Thyroid gland (tissue), 4 donors: ENCODE results near the gene LAMA3. TPM values are rescaled to one million over a fixed set of nuclear protein-coding genes. Genes with fewer than 3 reads are reported as not detected.
A peak's percentile ranks its signal among the peaks of the same experiment; 100 is the strongest.

ENCODE experiments used
- DNase-seq, 2 donors: peaks; one replicate each; pipeline ENCODE4 v3.0.0-alpha.2; 2019
- H3K27ac ChIP-seq, 3 donors: fragments of 200-600 bp; sonication (generic); 1 replicate in 2 of 3; 2 replicates in 1 of 3; pipeline ENCODE4 v1.5.1; 2016 to 2019; ENCODE audit warnings: mild to moderate bottlenecking in 1 of 3, moderate library complexity in 1 of 3
- H3K27me3 ChIP-seq: fragments of 200-600 bp; sonication (generic); one replicate; pipeline ENCODE4 v1.5.1; 2019
- H3K36me3 ChIP-seq, 2 donors: fragments of 200-600 bp; sonication (generic); one replicate each; pipeline ENCODE4 v1.5.1; 2016 to 2019
- H3K4me1 ChIP-seq, 2 donors: fragments of 200-600 bp; sonication (generic); one replicate each; pipeline ENCODE4 v1.5.1; 2017 to 2019
- H3K4me3 ChIP-seq, 3 donors: fragments of 200-600 bp; sonication (generic); replicated peaks in 1 of 3; 1 replicate in 2 of 3; 2 replicates in 1 of 3; pipeline ENCODE4 v1.5.1; 2016; ENCODE audit warnings: mild to moderate bottlenecking in 1 of 3
- H3K9me3 ChIP-seq: fragments of 200-600 bp; sonication (generic); one replicate; pipeline ENCODE4 v1.5.1; 2017
- POLR2A ChIP-seq, 2 donors: fragments of 450-650 bp; IDR thresholded peaks; one replicate each; pipeline ENCODE4 v1.6.1; 2017; ENCODE audit warnings: antibody characterized with exemption in 2 of 2, mild to moderate bottlenecking in 2 of 2, moderate library complexity in 1 of 2
- WGBS, 2 donors: methylation state at CpG; one replicate each; pipeline ENCODE4 v1.1.5; 2017; 5-methylcytosine and 5-hydroxymethylcytosine counted together
- intact Hi-C: fragments of 100-400 bp; cut with DNase I; formaldehyde crosslinking; loops from one replicate; pipeline ENCODE4 v1.15.1; 2023
- total RNA-seq, 4 donors: library from RNA; depleted of rRNA; stranded (reverse); fragments of >200 nt; gene quantifications; one replicate each; pipeline ENCODE4 v1.2.3, GENCODE V29; 2016
- TF ChIP-seq, protein P1 (sequence below), 6 experiments: fragments of 200-600 bp in 3 of 6; fragments of 450-650 bp in 3 of 6; sonication (generic) in 3 of 6; IDR thresholded peaks; one replicate each; pipeline ENCODE4 v1.5.1; 2016 to 2019; ENCODE audit warnings: antibody characterized with exemption in 6 of 6, mild to moderate bottlenecking in 2 of 6, inconsistent platforms in 1 of 6, moderate library complexity in 1 of 6

LAMA3 gene
- total RNA-seq, 4 donors from 2014 or later: 7.5 to 12.1 (median 8.9) TPM

DNA sequence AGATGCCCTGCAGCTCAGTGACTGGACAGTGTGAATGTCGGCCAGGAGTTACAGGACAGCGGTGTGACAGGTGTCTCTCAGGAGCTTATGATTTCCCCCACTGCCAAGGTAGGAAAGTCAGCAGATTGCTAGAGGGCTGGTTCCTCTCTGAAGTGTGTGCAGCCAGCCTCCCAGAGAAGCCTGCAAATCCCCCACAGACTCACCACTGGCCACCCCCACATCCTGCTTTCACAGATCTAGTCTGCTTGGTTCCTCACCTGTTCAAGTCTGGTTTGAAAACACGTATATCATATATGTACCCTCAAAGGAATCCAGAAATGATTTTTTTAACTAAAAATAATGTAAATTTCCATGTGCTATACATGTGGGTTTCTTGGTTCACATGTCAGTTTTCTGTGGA lies 121.1 kb downstream of the LAMA3 start:
- DNase-seq: no peak
- Histone ChIP-seq H3K27me3 (no peaks in the 10 kb centered on the region), H3K36me3 (no peaks in the 10 kb centered on the region), H3K4me3 (no peak overlapping the region), H3K27ac (no peak overlapping the region), H3K4me1 (no peaks in the 10 kb centered on the region), H3K9me3 (no peaks in the 10 kb centered on the region)
- intact Hi-C loops: loop anchor here (10.0 kb wide), 2 partner anchors 104 to 186 kb away; no protein-coding TSS in a partner anchor
- TF ChIP-seq, protein P1, sequence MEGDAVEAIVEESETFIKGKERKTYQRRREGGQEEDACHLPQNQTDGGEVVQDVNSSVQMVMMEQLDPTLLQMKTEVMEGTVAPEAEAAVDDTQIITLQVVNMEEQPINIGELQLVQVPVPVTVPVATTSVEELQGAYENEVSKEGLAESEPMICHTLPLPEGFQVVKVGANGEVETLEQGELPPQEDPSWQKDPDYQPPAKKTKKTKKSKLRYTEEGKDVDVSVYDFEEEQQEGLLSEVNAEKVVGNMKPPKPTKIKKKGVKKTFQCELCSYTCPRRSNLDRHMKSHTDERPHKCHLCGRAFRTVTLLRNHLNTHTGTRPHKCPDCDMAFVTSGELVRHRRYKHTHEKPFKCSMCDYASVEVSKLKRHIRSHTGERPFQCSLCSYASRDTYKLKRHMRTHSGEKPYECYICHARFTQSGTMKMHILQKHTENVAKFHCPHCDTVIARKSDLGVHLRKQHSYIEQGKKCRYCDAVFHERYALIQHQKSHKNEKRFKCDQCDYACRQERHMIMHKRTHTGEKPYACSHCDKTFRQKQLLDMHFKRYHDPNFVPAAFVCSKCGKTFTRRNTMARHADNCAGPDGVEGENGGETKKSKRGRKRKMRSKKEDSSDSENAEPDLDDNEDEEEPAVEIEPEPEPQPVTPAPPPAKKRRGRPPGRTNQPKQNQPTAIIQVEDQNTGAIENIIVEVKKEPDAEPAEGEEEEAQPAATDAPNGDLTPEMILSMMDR (IDR thresholded peaks at IDR 0.05): no peak
- TF ChIP-seq POLR2A (IDR thresholded peaks at IDR 0.05): no peak
- WGBS, 2 donors: 85 to 98% methylated on average over 3 of the region's 3 CpGs

DNA sequence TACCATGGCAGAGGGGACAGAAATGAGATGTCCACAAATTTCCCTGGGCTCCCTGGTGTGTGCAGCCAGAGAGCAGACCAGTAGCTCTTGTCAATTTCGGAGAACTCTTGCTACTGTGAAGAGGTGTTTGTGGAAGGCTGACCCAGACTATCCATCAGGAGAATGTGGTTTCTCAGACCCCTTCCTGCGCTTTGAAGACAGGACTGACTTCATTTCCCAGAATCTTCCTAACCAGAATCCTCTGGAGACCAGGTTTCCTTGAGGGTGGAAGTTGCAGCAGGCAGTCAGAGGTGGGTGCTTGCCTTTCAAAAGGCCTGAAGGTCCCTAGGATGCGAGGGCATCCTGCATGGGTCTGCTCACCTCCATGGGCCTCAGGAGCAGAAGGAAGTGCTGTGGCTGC lies 121.9 kb downstream of the LAMA3 start:
- no peaks in the 10 kb centered on the region for H3K9me3 ChIP-seq
- no peaks in the 10 kb centered on the region for H3K27me3 ChIP-seq
- 89 to 95% methylated on average over 3 of the region's 3 CpGs for WGBS, 2 donors
- intact Hi-C loops: loop anchor here (10.0 kb wide), 2 partner anchors 104 to 186 kb away; no protein-coding TSS in a partner anchor
- no peak for DNase-seq
- no peaks in the 10 kb centered on the region for H3K36me3 ChIP-seq
- TF ChIP-seq, protein P1 (IDR thresholded peaks at IDR 0.05): no peak
- no peak for TF ChIP-seq POLR2A (IDR thresholded peaks at IDR 0.05)
- H3K27ac ChIP-seq: no peak overlapping the region
- no peaks in the 10 kb centered on the region for H3K4me1 ChIP-seq
- no peak overlapping the region for H3K4me3 ChIP-seq

DNA sequence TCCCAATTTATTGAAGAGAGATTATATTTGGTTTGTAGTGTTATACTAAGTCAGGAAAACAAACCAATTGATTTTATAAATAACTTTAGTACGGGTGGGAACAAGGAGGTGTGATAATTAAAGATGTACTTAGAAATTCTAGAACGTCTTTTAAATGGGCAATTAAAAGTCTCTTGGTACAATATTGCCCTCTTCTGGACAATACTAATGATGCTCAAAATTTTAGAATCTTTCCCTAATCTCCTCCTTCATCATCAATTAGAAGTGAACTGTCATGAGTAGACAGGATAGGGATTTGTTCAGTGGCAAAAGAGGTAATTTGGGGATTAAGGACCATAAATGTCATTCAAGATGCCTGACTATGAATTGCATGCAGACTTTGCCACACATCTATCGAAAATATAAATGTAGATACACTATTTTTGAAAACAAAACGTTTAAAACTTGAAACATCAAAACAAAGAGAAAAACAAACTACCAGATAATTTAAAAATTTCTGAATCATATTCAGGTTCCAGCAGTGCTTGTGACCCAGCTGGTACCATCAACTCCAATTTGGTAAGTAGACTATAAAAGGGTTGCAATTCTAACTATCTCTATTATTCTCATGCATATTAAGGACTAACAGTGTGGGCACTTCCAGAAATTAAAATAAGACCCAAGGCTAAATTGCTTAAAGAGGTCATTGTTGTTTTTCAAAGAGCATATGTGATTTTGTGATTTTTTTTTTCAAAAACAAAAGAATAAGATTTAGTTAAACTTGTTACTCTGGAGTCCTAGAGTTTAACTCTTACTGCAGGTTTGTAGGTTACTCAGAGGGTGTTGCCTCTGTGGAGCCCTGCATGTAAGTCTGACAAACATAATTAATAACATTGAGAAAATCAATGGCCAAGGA lies 123.5 kb downstream of the LAMA3 start:
- no peaks in the 10 kb centered on the region for H3K9me3 ChIP-seq
- TF ChIP-seq POLR2A (IDR thresholded peaks at IDR 0.05): no peak
- TF ChIP-seq, protein P1 (IDR thresholded peaks at IDR 0.05): peak in 3 of 6 experiments; percentile 48 to 62 (median 58)
- no peaks in the 10 kb centered on the region for H3K36me3 ChIP-seq
- no peak for DNase-seq
- no peaks in the 10 kb centered on the region for H3K4me1 ChIP-seq
- no peaks in the 10 kb centered on the region for H3K27me3 ChIP-seq
- no peak overlapping the region for H3K4me3 ChIP-seq
- intact Hi-C loops: loop anchor here (10.0 kb wide), 2 partner anchors 102 to 188 kb away; no protein-coding TSS in a partner anchor
- 36 to 38% methylated on average over 4 of the region's 4 CpGs for WGBS, 2 donors
- no peak overlapping the region for H3K27ac ChIP-seq

GRCh38 chr18:23814991-23815614 lies 125.8 kb downstream of the LAMA3 start:
- Histone ChIP-seq H3K36me3 (no peaks in the 10 kb centered on the region), H3K27ac (no peak overlapping the region), H3K27me3 (no peaks in the 10 kb centered on the region), H3K9me3 (no peaks in the 10 kb centered on the region), H3K4me3 (no peak overlapping the region), H3K4me1 (no peaks in the 10 kb centered on the region)
- intact Hi-C loops: loop anchor here (10.0 kb wide), 2 partner anchors 100 to 190 kb away; no protein-coding TSS in a partner anchor
- 92% methylated on average over 7 of the region's 7 CpGs for WGBS, 2 donors
- no peak for DNase-seq
- TF ChIP-seq POLR2A (IDR thresholded peaks at IDR 0.05): no peak
- TF ChIP-seq, protein P1 (IDR thresholded peaks at IDR 0.05): no peak
